H9 (cell line): ENCODE results near the gene FBXL16. TPM values are rescaled to one million over a fixed set of nuclear protein-coding genes. Genes with fewer than 3 reads are reported as not detected.

Experiments
- DNase-seq: peaks from one replicate; pipeline ENCODE4 v3.0.0-alpha.2; 2017
- H2AFZ ChIP-seq: one replicate; pipeline ENCODE4 v1.6.1; 2013; ENCODE audit warnings: mild to moderate bottlenecking, low read length, control low read depth, moderate library complexity
- H2AK5ac ChIP-seq: 2 replicates; pipeline ENCODE4 v1.6.1; 2013; ENCODE audit warnings: low read length, control low read depth, mixed read lengths; ENCODE audit not compliant: insufficient read length
- H2BK120ac ChIP-seq: one replicate; pipeline ENCODE4 v1.6.1; 2013; ENCODE audit warnings: low read depth, mild to moderate bottlenecking, low read length, control low read depth, inconsistent platforms; ENCODE audit not compliant: poor library complexity, severe bottlenecking
- H2BK12ac ChIP-seq: 2 replicates; pipeline ENCODE4 v1.6.1; 2013; ENCODE audit warnings: low read length, control low read depth, mixed read lengths, low read depth; ENCODE audit not compliant: insufficient read length
- H2BK15ac ChIP-seq: 2 replicates; pipeline ENCODE4 v1.6.1; 2013; ENCODE audit warnings: low read depth, low read length, control low read depth
- H2BK20ac ChIP-seq: one replicate; pipeline ENCODE4 v1.6.1; 2013; ENCODE audit warnings: low read depth, mild to moderate bottlenecking, low read length, control low read depth, inconsistent platforms; ENCODE audit not compliant: poor library complexity, severe bottlenecking
- H2BK5ac ChIP-seq: 2 replicates; pipeline ENCODE4 v1.6.1; 2013; ENCODE audit warnings: low read length, control low read depth, mixed read lengths; ENCODE audit not compliant: insufficient read length
- H3K14ac ChIP-seq: 2 replicates; pipeline ENCODE4 v1.6.1; 2013; ENCODE audit warnings: low read length, control low read depth; ENCODE audit not compliant: insufficient read depth
- H3K18ac ChIP-seq: 2 replicates; pipeline ENCODE4 v1.6.1; 2013; ENCODE audit warnings: low read depth, mild to moderate bottlenecking, mixed read lengths, low read length, control low read depth; ENCODE audit not compliant: insufficient read length
- H3K23ac ChIP-seq: 2 replicates; pipeline ENCODE4 v1.6.1; 2013; ENCODE audit warnings: low read length, control low read depth, mixed read lengths, low read depth; ENCODE audit not compliant: insufficient read length
- H3K23me2 ChIP-seq: 2 replicates; pipeline ENCODE4 v1.6.1; 2013; ENCODE audit warnings: low read depth, mild to moderate bottlenecking, mixed read lengths, low read length, control low read depth; ENCODE audit not compliant: insufficient read length, poor library complexity, severe bottlenecking
- H3K27ac ChIP-seq: 2 replicates; pipeline ENCODE4 v1.5.1; 2013; ENCODE audit warnings: low read length, control low read depth, mixed read lengths, low read depth; ENCODE audit not compliant: insufficient read length
- H3K27me3 ChIP-seq: 2 replicates; pipeline ENCODE4 v1.6.1; 2013; ENCODE audit warnings: low read length, control low read depth, inconsistent platforms; ENCODE audit not compliant: insufficient read depth
- H3K4ac ChIP-seq: 2 replicates; pipeline ENCODE4 v1.6.1; 2013; ENCODE audit warnings: low read depth, mild to moderate bottlenecking, control low read depth, inconsistent platforms, low read length, moderate library complexity
- H3K4me1 ChIP-seq: 2 replicates; pipeline ENCODE4 v1.6.1; 2013; ENCODE audit warnings: low read length, control low read depth, inconsistent platforms; ENCODE audit not compliant: insufficient read depth
- H3K4me2 ChIP-seq: 2 replicates; pipeline ENCODE4 v1.6.1; 2013; ENCODE audit warnings: low read length, control low read depth, mixed read lengths; ENCODE audit not compliant: insufficient read length, insufficient read depth
- H3K56ac ChIP-seq: 2 replicates; pipeline ENCODE4 v1.6.1; 2013; ENCODE audit warnings: low read depth, mild to moderate bottlenecking, mixed read lengths, low read length, control low read depth; ENCODE audit not compliant: insufficient read length
- H3K79me1 ChIP-seq: 2 replicates; pipeline ENCODE4 v1.6.1; 2013; ENCODE audit warnings: low read depth, mild to moderate bottlenecking, moderate library complexity, low read length, control low read depth, inconsistent platforms; ENCODE audit not compliant: insufficient read depth, poor library complexity, severe bottlenecking
- H3K79me2 ChIP-seq: 2 replicates; pipeline ENCODE4 v1.6.1; 2013; ENCODE audit warnings: low read length, control low read depth, inconsistent platforms; ENCODE audit not compliant: insufficient read depth
- H3K9ac ChIP-seq: 2 replicates; pipeline ENCODE4 v1.6.1; 2013; ENCODE audit warnings: low read length, control low read depth, mixed read lengths; ENCODE audit not compliant: insufficient read length; ENCODE audit errors: extremely low read depth
- H3K9me3 ChIP-seq: one replicate; pipeline ENCODE4 v1.6.1; 2013; ENCODE audit warnings: low read depth, low read length, inconsistent platforms; ENCODE audit not compliant: control insufficient read depth
- H3T11ph ChIP-seq: one replicate; pipeline ENCODE4 v1.6.1; 2013; ENCODE audit warnings: mild to moderate bottlenecking, low read length, control low read depth, inconsistent platforms
- H4K20me1 ChIP-seq: one replicate; pipeline ENCODE4 v1.6.1; 2013; ENCODE audit not compliant: control insufficient read depth, insufficient read length, insufficient read depth
- H4K5ac ChIP-seq: 2 replicates; pipeline ENCODE4 v1.6.1; 2013; ENCODE audit warnings: low read depth, mild to moderate bottlenecking, mixed read lengths, low read length, control low read depth; ENCODE audit not compliant: insufficient read length
- H4K8ac ChIP-seq: replicated peaks from 2 replicates; pipeline ENCODE4 v1.6.1; 2013; ENCODE audit warnings: low read length, control low read depth, mixed read lengths, low read depth; ENCODE audit not compliant: insufficient read length
- H4K91ac ChIP-seq: 2 replicates; pipeline ENCODE4 v1.6.1; 2013; ENCODE audit warnings: low read depth, mild to moderate bottlenecking, moderate library complexity, mixed read lengths, low read length, control low read depth; ENCODE audit not compliant: insufficient read length
- H3K27ac Mint-ChIP-seq, 3 experiments: 2 replicates in 2 of 3; 3 replicates in 1 of 3; pipeline ENCODE4 v1.8.0; 2020 to 2021; ENCODE audit warnings: mixed read lengths in 3 of 3, mild to moderate bottlenecking in 1 of 3, moderate library complexity in 1 of 3
- H3K27me3 Mint-ChIP-seq: 2 replicates; pipeline ENCODE4 v1.8.0; 2021; ENCODE audit warnings: low read depth, mild to moderate bottlenecking, moderate library complexity, mixed read lengths
- H3K36me3 Mint-ChIP-seq, 3 experiments: 2 replicates in 2 of 3; 3 replicates in 1 of 3; pipeline ENCODE4 v1.8.0; 2020 to 2021; ENCODE audit warnings: low read depth in 3 of 3, mixed read lengths in 3 of 3; ENCODE audit not compliant: insufficient read depth in 1 of 3
- H3K4me1 Mint-ChIP-seq, 2 experiments: 2 replicates each; pipeline ENCODE4 v1.8.0; 2020; ENCODE audit warnings: mixed read lengths in 2 of 2
- H3K4me3 Mint-ChIP-seq, 2 experiments: 2 replicates in 1 of 2; 3 replicates in 1 of 2; pipeline ENCODE4 v1.8.0; 2020 to 2021; ENCODE audit warnings: mild to moderate bottlenecking in 2 of 2, mixed read lengths in 2 of 2, moderate library complexity in 1 of 2
- H3K9me3 Mint-ChIP-seq, 2 experiments: 2 replicates in 1 of 2; 3 replicates in 1 of 2; pipeline ENCODE4 v1.8.0; 2020; ENCODE audit warnings: mild to moderate bottlenecking in 2 of 2, mixed read lengths in 2 of 2, moderate library complexity in 1 of 2
- WGBS: extraction: QIAGEN DNeasy Blood & Tissue Kit; methylation state at CpG from one replicate; pipeline ENCODE4 v1.1.7; 2013; ENCODE audit warnings: missing lambda C conversion rate, low lambda C conversion rate, mixed read lengths; ENCODE audit not compliant: insufficient read length; ENCODE audit errors: extremely low coverage; 5-methylcytosine and 5-hydroxymethylcytosine counted together
- total RNA-seq: library from RNA; stranded (reverse); gene quantifications from 2 replicates; pipeline ENCODE4 v1.2.1, GENCODE V29; 2021
- TF ChIP-seq, protein P1 (sequence below): fragments of 200-600 bp; sonication (generic); conservative IDR thresholded peaks from 3 replicates; pipeline ENCODE4 v1.8.0; 2021; ENCODE audit warnings: antibody characterized with exemption, mild to moderate bottlenecking

The FBXL16 gene
- total RNA-seq, 1 experiment from 2014 or later = 9.6 TPM

DNA sequence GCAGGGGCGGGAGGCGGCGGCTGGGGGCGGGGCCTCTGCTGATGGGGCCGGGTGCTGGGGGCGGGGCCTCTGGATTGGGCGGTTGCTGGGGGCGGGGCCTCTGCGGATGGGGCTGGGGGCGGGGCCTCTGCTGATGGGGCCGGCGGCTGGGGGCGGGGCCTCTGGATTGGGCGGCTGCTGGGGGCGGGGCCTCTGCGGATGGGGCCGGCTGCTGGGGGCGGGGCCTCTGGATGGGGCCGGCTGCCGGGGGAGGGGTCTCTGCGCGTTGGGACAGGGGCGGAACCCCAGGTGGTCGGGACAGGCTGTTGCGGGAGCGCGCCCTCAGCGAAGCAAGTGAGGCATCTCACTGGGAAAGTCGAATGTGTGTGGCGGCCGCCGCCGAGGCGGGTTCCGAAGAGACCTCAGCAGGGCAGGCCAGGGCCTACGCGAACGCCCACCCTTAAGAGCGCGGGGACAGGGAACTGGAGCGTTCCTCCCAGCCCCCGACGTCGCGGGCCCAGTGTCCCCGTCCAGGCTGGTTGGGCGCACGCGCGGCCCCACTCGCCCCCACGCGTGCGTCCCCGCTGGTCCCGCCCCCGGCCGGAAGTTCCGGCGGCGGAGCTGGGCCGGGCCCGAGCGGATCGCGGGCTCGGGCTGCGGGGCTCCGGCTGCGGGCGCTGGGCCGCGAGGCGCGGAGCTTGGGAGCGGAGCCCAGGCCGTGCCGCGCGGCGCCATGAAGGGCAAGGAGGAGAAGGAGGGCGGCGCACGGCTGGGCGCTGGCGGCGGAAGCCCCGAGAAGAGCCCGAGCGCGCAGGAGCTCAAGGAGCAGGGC, 25.6 kb downstream of the FBXL16 start, which contains the start of gene STUB1:
STUB1 (plus strand) TSS at position 597 of the 811 bp plus-strand sequence; CDS start at position 713, 116 bp downstream.
- Mint-ChIP-seq H3K4me1 (peaks cover 20 to 38% of the 10 kb centered on the region in 2 experiments), H3K4me3 (peak within 1 kb of the TSS; percentile 81 to 89), H3K9me3 (no peaks in the 10 kb centered on the region), H3K27ac (peak within 1 kb of the TSS in 2 of 3 experiments; percentile 85 to 91; a peak in 3 of 7 replicates), H3K27me3 (peaks cover 3% of the 10 kb centered on the region; the same call in 1 of the 2 replicates), H3K36me3 (peaks cover 14 to 28% (median 23%) of the 10 kb centered on the region in 3 experiments; a peak in 6 of 7 replicates)
- Histone ChIP-seq H3K27ac (no peak within 1 kb of the TSS), H4K20me1 (no peaks in the 10 kb centered on the region), H3T11ph (no peak within 1 kb of the TSS), H3K18ac (peak within 1 kb of the TSS; percentile 46), H3K9me3 (no peaks in the 10 kb centered on the region), H3K14ac (no peak within 1 kb of the TSS), H2BK15ac (no peak within 1 kb of the TSS), H2BK12ac (no peak within 1 kb of the TSS), H3K23ac (no peak within 1 kb of the TSS), H3K23me2 (peaks cover 14% of the 10 kb centered on the region), H3K4me1 (no peaks in the 10 kb centered on the region), H2AFZ (no peak within 1 kb of the TSS), H2BK5ac (no peak within 1 kb of the TSS), H3K79me1 (no peaks in the 10 kb centered on the region), H3K27me3 (no peaks in the 10 kb centered on the region), H4K5ac (no peak within 1 kb of the TSS), H3K4me2 (peak within 1 kb of the TSS; percentile 71), H3K79me2 (peaks cover 2% of the 10 kb centered on the region; the same call in 1 of the 2 replicates), H4K8ac (no peak within 1 kb of the TSS), H2BK20ac (no peak within 1 kb of the TSS), H2AK5ac (no peak within 1 kb of the TSS), H3K9ac (peak within 1 kb of the TSS; percentile 14), H3K4ac (no peak within 1 kb of the TSS), H3K56ac (no peak within 1 kb of the TSS), H4K91ac (no peak within 1 kb of the TSS), H2BK120ac (no peak within 1 kb of the TSS)
- DNase-seq = peak; percentile 95
- no CpG with 5 or more reads among the region's 91 CpGs for WGBS
- TF ChIP-seq, protein P1, sequence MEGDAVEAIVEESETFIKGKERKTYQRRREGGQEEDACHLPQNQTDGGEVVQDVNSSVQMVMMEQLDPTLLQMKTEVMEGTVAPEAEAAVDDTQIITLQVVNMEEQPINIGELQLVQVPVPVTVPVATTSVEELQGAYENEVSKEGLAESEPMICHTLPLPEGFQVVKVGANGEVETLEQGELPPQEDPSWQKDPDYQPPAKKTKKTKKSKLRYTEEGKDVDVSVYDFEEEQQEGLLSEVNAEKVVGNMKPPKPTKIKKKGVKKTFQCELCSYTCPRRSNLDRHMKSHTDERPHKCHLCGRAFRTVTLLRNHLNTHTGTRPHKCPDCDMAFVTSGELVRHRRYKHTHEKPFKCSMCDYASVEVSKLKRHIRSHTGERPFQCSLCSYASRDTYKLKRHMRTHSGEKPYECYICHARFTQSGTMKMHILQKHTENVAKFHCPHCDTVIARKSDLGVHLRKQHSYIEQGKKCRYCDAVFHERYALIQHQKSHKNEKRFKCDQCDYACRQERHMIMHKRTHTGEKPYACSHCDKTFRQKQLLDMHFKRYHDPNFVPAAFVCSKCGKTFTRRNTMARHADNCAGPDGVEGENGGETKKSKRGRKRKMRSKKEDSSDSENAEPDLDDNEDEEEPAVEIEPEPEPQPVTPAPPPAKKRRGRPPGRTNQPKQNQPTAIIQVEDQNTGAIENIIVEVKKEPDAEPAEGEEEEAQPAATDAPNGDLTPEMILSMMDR = no peak
